Endometrium (tissue), 2 donors: ENCODE results near the gene BICC1.

Experiments
- FAIRE-seq: peaks from 2 replicates; lab custom pipeline; 2012; peaks lifted over from hg19 to GRCh38; lab: Jason Lieb, UNC
- donor health status: control.
- donor health status: control.

The BICC1 gene

DNA sequence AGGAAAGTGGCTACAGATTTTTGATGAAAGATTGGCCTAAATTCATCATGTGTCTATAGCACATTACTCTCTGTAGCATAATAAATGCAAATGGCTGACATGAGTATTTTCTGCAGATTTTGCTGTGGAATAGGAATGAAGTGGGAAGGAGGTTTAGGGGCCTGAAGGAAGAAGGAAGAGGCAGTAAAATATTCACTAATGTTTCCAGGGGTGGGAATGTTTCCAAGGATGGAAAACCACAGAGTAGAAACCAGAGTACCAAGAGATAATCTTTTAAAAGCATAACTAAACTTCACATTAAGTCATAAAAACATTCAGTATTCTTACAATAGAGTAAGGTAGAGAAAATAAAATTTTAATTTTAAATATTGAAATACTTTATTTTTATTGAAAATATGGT is 267.8 kb downstream of the BICC1 start:
- FAIRE-seq, result peak; percentile 4

DNA sequence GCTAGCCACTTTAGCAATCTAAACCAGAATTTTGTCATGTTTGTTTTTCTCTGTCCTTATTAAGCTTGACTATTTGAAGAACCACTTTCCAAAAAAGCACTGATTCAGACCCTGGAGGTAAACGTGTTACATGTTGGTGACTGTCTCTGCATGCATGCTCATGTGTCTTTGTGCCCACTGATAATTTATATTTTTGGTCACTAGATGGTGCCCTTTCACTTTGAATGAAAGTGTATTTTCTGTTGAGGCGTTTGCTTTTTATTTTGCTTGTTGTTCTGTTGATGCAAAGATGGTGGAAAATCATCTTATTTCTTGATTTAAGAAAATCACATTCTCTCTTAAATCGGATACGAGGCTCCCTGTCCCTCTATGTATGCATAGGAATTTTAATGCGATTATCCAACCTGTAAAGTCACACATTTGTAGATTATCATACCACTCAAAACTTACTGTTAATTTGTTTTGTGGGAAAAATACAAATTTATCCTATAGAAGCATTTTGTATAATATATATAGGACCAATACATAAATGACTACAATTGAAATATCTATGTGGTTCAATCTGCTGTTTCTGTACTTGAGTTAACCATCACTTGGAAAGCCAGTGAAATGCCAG is 269.3 kb downstream of the BICC1 start:
- FAIRE-seq, result peak; percentile 92

DNA sequence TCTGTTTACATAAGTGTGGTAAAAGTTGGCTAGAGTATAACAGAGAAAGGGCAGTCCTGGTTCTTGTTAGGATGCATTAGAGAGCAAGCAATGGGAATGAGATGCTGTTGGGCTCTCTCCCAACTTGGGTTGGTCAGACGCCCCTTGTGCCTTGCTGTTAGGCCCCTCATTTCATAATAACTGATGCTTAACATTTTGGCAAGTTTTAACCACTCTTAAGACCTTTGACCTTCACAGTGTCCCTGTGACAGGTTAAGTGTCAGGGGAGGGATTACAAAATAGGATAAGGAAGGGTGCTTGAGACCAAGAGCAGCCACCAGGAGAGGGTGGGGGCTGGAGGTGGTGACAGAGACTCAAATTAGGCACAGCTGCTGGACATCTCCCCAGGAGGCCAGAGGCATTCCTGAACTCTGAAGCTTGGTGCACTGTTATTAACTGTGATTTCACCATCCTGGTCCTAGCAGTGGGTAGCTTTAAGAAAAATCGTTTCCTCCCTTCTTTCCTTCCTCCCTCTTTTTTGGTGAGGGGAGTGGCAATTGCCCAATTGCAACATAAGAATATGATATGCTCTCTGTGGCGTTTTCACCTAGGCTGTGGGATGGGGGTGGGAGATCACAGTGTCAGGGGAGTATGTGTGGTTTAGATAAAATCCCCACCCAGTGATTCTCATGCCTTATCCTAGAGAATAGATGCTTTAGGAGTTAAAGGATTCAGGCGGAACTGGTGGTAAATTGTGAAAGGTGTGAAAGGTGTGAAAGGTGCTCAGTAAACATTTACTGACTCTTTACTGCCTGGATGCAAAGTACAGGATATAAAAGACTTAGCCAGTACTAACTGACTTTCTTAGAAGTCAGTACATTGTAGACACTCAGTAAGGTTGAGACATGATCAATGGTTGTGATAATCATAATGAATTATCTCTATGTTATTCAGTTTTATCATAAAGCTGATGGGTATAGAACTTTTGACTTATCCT is 270.5 kb downstream of the BICC1 start:
- FAIRE-seq, result no peak

DNA sequence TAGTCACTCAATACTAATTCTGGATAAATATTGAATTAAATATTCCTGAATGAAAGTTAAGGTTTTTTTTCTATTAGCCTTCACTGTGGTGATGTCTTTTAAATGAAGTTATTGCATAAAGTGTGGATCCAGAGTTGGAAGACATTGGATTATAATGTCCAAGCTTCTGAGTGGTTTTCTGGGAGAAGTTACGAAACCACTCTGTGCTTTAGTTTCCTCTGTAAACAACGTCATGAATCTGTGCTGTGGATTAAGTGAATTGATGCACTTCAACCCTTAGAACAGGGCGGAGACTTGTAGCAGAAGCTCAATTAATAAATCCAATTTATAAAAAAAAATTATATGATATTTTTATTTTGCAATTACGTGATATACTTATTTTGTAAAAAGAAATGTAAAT is 271.7 kb downstream of the BICC1 start:
- FAIRE-seq, result no peak

DNA sequence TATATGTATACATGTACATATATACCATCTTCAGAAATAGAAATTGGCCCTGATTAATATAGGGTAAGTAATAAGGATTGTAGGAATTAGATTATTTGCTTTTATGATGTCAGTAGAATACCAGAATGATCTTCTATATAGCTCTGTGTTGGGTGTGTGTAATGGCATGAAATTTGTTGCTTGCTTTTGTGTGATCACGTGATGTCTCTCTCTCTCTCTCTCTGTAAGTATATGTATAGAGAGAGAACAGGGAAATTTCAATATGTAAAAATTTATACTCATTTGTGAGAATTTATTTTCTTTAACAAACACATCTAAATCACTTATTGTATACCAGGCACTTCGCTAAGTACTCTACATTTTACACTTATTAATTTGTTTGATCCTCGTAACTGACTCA is 272.7 kb downstream of the BICC1 start:
- no peak for FAIRE-seq

DNA sequence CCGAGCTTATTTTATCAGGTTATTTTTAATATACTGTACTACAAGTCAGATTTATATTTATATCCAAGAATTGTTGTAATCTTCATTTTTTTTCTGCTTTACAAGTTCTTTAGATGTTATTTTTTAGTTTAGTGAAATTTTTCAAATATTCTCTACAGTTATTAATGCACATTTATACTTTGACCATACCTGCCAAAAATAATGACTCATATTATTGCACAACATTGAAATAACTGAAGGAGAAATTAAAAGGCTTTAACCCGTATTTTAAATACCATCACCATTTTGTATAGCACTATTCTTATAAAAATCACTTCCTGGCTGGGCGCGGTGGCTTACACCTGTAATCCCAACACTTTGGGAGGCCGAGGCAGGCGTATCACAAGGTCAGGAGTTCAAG is 278.5 kb downstream of the BICC1 start:
- no peak for FAIRE-seq

DNA sequence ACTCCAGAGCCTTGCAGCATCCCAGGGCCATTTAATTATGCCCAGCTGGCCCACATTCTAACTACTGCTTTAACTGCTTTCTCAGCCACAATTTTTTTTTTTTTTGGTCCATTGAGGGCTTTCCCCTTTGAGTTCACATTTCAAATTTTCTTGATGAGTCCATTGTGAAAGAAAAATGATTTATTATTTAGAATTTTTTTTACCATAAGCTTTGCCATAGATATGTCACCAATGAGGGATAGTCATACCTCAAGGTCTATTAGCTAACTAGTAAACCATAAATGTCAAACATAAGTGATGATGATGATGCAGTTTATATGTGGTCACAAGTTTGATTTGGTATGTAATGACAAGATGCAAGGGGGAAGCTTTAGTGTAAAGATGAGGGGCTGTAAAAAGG is 282.9 kb downstream of the BICC1 start:
- no peak for FAIRE-seq

DNA sequence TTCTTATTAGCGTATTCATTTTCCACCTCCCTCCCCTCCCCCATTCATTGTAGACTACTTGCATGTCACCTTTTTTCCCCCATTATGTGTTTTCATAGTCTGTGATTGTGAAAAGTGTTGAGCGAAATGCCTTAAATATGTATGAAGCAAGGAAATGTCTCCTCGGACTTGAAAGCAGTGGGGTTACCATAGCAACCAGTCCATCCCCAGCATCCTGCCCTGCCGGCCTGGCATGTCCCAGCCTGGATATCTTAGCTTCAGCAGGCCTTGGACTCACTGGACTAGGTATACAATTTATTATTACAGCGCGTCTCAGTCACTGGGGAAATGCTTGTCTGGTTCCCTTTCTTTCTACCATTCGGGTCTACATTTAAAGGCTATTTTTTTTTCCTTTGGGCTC is 283.6 kb downstream of the BICC1 start:
- FAIRE-seq, result no peak

DNA sequence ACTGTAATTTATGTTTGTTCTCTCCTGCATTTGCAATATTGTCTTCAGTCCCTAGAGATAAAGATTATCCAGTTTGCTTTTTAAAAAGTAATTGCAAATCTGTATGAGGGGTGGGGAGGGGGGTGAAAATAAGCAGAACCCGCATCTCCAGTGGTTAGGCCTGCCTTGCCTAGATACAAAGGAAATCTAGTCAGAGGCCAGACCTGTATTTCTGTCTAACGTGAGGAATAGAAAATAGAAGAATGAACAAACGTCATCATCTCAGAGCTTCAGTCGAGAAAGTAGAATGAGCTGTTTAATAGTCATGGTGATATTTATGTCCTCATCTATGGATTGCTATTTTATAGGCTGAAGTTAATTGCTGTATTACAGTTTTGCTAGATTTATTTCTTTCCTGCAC is 284.2 kb downstream of the BICC1 start:
- no peak for FAIRE-seq

DNA sequence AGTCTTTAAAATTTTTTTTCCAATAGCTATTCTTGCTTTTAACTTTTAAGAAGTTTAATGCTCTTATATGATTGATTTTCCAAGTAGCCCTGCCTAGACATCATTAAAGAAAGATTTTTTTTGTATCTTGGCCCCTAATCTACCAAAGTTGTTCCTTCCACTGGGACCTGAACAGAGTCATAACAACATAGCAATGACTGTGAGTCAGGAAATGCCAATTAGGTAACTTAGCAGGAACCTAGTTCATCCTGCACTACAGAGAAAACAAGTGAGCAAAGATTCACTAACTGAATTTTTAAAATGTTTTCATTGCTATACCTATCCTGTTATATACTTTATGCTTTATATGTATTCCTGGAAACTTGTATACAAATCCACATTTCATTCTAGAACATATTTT is 284.7 kb downstream of the BICC1 start:
- no peak for FAIRE-seq

DNA sequence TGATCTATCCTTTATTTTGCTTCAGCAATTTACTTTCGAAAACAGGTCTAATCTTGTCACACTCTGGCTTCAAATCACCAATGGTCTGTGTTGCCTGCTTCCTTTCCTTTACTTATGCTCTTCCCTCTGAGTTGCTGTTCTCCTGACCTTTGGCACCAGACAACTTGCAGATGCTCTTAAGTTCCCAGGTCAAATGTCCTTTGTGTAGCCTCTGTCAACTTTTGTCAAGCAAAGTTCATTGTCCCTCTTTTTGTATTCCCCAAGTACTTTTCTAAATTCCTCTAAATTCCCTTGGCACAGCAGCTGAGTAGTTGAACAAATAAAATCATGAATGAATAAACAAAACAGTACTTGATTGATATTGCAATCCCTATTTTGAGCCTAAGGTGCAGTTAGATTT is 289.4 kb downstream of the BICC1 start:
- FAIRE-seq, result no peak

DNA sequence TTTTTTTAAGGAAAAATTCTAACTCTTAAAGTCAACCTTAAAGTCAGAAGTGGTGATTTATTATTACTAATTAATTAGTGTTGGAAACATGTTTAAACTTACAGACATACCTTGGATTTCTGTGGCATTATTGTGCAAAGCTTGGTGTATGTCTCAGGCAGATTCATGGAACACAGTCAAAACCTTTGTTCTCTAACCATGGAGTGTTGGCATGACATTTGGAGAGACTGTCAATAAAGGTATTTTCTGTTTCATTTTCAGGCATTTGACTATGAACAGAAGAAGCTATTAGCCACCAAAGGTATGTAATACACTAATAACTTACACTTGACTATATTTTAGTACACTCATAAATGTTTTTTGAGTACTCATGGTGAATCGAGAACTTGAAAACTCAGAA is 293.7 kb downstream of the BICC1 start:
- FAIRE-seq, result no peak

DNA sequence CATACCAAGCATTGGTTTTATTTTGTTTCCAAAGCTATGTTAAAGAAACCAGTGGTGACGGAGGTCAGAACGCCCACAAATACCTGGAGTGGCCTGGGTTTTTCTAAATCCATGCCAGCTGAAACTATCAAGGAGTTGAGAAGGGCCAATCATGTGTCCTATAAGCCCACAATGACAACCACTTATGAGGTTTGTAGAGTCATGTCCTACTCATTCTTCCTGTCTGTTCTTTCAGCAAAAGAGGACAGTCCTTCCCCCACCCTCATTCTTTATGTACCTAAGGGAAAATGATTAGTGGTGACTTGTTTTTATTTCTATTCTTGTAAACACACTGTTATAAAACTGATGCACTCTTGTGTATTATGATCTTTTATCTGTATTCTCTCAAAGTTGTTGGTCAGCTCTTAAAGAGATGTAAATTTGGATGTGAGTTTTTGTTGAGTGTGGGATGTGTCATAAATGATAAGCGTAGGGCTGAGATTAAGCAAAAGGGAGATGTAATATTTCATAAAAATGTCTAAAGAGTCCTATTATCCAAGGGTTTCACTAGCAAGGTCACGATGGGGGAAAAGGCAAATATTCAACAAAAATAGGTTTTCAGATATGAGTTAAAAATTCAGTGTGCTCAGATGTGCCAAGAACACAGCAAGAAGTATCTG is 294.4 kb downstream of the BICC1 start:
- FAIRE-seq, result no peak

DNA sequence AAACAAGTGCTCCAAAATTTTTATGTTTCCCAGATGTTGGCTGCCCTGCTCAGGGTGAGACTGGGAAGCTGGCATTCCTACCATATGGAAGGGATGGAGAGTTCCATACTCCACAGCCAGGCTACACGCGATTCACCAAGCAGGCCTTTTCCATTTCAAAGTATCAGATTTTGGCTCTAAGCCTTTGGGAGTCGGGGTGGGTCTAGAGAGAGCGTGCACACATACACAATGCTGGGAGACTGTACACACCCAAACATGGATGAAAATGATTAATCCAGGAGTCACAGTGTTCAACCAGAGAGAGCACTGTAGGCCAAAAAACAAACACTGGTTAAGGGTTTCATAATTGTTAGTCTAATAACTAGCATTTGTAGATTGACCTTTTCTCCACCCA is 295.0 kb downstream of the BICC1 start:
- no peak for FAIRE-seq

DNA sequence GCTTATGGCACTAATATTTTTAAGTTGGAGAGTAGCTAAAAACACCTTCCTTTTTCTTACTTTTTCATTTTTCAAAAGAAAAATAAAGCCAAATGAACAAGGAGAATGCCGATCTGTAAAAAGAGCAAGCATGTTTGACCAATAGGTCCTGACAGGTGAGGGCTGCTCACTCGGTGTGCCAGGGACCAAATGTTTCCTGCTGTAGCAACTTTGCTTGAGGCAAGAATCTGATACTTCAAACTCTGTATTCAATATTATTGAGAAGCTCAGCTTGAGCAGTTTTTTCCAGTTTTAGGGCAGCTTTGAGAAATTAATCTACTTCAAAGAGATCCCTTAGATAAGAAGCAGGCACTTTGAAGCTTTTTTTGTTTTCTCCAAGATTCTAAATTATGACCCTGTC is 298.1 kb downstream of the BICC1 start:
- FAIRE-seq, result no peak

DNA sequence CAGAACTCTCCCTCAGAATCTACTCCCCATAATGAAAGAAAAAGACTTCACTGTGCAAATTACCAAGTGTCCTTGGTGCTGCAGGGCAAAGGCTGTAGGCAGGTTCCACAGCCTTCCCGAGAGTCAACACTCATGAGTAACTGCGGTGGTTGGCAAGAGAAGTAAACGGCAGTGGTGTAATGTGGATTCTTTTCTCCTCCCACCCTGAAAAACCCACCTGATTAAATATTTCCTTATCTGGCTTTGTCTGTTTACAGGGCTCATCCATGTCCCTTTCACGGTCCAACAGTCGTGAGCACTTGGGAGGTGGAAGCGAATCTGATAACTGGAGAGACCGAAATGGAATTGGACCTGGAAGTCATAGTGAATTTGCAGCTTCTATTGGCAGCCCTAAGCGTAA is 300.9 kb downstream of the BICC1 start:
- FAIRE-seq, result no peak

DNA sequence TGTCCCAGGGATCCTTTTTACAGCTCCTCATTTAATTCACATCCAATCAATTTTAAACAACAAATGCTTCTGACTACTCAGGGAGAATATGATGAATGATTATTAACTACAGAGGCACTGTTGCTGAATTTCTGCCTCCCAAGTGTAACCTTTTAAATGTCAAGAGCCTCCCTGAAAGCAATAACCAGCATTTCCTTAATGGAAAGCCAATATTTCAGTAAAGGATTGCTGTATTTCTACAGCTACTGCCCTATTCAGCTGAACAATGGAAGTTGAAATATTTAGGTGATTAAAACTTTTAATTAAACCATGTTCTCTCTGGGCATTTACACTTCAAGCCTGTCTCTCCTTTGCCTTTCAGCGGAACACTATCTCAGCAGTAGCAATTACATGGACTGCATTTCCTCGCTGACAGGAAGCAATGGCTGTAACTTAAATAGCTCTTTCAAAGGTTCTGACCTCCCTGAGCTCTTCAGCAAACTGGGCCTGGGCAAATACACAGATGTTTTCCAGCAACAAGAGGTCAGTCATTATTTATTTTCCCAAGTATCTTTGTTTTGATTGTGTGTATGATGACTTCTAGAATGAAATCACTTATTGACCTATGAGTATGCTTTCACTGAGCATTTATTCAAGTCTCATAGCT is 304.7 kb downstream of the BICC1 start:
- FAIRE-seq, result peak; percentile 29

DNA sequence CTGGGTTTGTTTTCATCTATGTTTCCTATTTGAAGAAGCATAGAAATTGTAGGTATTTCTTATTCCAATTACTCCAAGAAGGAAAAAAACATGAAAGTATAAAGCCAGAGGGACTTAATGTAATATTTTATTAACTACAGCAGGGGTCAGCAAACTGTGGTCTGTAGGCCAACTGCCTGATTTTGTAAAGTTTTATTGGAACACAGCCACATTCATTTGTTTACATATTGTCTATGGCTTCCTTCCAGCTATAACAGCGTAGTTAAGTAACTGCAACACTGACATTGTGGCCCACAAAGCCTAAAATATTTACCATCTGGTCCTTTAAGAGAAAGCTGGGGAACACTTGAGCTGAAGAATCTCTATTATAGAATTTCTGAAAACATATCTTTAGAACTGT is 306.2 kb downstream of the BICC1 start:
- peak; percentile 77 for FAIRE-seq

DNA sequence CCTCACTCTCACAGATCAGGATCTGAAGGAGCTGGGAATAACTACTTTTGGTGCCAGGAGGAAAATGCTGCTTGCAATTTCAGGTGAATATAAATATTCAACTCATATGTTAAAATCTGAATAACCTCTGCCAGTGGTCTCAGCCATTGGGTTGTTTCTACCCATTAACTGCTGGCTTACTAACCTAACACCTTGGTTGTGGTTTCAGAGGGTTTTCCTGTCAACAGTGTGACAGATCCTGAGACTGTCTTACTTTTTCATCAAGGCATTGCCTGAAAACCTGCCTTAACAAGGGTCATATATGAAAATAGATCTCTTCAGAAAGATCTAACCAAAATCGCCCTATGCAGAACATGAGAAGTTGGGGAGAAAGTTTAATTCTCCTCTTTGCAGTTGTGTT is 307.7 kb downstream of the BICC1 start:
- FAIRE-seq, result no peak

DNA sequence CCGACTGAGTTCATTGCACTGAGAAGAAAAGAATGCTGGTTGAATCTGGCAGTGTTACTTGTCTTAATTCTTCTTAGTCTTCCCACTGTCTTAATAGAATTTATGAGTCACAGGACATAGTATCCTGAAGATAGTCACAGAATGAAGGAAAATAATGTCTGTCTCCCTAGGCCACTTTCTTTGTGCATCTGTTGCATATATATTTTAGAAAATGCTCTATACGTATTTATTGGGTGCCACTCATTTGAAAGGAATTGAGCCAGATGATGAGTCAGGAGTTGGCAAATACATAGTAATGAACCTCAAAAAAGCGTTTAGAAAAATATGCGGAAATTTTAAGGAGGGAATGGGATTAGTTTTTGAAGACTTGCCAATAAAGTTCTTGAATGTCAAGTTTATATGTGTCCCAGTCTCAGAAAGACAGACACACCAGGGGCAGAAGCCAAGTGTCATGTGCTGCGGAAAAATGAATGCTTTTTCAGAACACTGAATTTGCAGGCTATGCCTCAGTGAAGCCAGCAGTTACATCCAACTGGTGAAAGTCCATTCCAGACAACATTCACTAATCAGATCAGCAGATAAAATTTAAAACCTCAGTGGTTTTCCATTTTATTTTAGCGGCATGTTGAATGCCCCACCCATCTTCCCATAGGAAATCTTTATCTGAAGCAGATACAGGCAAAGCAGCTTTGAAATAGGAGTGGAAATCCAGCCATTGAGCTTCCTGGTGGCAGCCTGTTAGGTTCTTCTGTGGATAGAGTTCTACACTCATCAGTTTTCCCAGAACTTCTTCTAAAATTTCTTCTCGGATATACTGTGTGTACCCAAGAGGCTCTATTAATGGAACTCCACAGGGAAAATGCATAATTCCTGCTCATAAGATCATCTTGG is 308.4 kb downstream of the BICC1 start:
- no peak for FAIRE-seq

DNA sequence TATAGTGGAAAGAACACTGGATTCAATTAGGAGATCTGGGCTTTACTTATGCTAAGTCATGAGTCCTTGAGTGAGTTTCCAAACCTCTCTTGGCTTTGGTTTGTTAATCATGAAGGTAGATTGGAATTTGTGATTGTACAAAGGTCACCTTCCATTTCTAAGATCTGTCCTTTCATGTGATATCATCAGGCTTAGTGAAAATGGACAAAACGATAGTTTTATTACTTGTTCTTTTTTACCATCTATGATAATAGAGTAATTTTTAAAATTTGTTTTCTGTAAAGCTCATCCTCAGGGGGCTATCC is 309.0 kb downstream of the BICC1 start:
- no peak for FAIRE-seq

DNA sequence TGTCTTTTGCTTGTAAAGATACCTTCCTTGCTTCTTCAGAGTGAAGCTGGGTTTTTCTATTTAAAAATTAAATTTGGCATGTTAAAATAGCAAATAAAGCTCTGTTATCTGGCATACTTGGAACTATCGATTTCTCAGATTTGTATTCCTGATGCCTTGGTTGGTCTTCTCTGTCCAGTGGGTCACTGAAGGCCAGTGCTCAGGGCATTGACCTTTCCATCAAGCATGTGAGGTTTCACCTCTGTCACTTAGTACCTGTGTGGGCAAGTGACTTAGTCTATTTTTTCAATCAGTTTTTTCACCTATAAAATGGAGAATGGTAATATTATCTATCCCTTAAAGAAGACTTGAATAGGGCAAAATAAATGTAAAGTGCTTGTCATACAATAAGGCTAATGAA is 311.3 kb downstream of the BICC1 start:
- no peak for FAIRE-seq
